ENCODE results near the gene CHN1.

The CHN1 gene

DNA sequence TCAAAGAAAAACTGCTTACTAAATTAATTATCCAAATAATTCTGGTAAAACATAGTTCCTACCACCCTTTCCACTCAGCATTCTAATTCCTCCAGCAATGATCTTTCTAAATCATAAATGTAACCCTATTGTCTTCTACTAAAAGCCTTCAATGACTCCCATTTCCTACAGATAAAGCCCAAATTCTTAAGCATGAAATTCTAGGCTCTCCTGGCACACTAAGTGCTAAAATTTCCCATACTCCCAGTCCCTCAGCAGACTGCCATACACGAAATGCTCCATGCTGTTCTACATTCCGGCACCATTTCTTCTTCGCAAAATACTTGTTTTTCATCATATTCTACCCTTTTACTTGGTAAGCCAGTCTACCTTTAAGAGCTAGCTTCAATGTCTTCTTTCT is 96.9 kb downstream of the CHN1 start:
- no peaks in the 10 kb centered on the region for H3K36me3 ChIP-seq (replicated peaks)
- in situ Hi-C loops (cut with HindIII; ENCODE audit: low pct_ligation_motif_present, low sequenced_read_pairs): no loop called here
- no peaks in the 10 kb centered on the region for H3K27me3 ChIP-seq (replicated peaks)
- H3K4me3 ChIP-seq (ENCODE audit: low read depth, low read length): no peak overlapping the region
- no peak for DNase-seq
- H3K27ac ChIP-seq: no peak overlapping the region
- no peak for TF ChIP-seq CTCF (IDR thresholded peaks at IDR 0.05; ENCODE audit: low read depth, low read length, missing control alignments)

DNA sequence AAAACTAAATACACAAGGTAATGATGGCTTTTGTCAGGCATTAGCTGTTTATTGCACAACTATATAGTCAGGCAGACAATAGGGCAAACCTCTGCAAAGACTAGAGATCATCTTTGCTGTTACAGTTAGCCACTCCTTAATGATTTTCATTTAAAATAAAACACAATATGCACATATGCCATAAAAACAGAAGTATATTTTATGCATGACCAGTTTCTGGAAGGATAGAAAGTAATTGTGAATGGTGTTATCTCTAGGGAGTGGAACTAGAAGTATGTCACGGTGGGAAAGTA is 102.0 kb downstream of the CHN1 start:
- H3K36me3 ChIP-seq (replicated peaks): no peaks in the 10 kb centered on the region
- DNase-seq: no peak
- no peaks in the 10 kb centered on the region for H3K27me3 ChIP-seq (replicated peaks)
- H3K4me3 ChIP-seq (ENCODE audit: low read depth, low read length): no peak overlapping the region
- TF ChIP-seq CTCF (IDR thresholded peaks at IDR 0.05; ENCODE audit: low read depth, low read length, missing control alignments): no peak
- in situ Hi-C loops (cut with HindIII; ENCODE audit: low pct_ligation_motif_present, low sequenced_read_pairs): no loop called here
- no peak overlapping the region for H3K27ac ChIP-seq

- Histone ChIP-seq H3K27me3 (replicated peaks) (no peaks in the 10 kb centered on the region), H3K4me3 (ENCODE audit: low read depth, low read length) (no peak overlapping the region), H3K27ac (no peak overlapping the region), H3K36me3 (replicated peaks) (no peaks in the 10 kb centered on the region)
- in situ Hi-C loops (cut with HindIII; ENCODE audit: low pct_ligation_motif_present, low sequenced_read_pairs): no loop called here
- peak; percentile 6 for DNase-seq
- TF ChIP-seq CTCF (IDR thresholded peaks at IDR 0.05; ENCODE audit: low read depth, low read length, missing control alignments): no peak
Observed at GRCh38 chr2:174902506-174903263, 102.5 kb downstream of the CHN1 start.

DNA sequence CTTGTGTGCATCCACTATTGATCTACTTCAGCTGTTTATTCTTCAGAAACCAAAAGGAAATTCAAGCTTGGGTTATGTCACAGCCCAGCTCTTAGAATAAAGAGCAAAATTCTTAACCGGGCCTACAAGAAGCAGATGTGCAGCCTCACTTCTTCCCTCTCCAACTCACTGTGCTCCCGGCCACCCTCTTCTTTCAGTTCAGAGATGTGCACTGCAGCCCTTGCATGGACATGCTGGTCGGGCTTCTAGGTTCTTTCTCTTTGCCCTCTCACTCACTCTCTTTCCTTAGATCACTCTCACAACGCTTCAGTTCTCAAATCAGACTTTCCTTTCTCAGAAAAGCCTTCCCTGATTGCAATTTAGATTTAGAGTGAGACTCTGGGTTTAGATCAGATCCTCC is 104.1 kb downstream of the CHN1 start:
- Histone ChIP-seq H3K27ac (no peak overlapping the region), H3K27me3 (replicated peaks) (no peaks in the 10 kb centered on the region), H3K36me3 (replicated peaks) (no peaks in the 10 kb centered on the region), H3K4me3 (ENCODE audit: low read depth, low read length) (no peak overlapping the region)
- TF ChIP-seq CTCF (IDR thresholded peaks at IDR 0.05; ENCODE audit: low read depth, low read length, missing control alignments): no peak
- in situ Hi-C loops (cut with HindIII; ENCODE audit: low pct_ligation_motif_present, low sequenced_read_pairs): no loop called here
- peak; percentile 6 for DNase-seq

- in situ Hi-C loops (cut with HindIII; ENCODE audit: low pct_ligation_motif_present, low sequenced_read_pairs): no loop called here
- H3K27me3 ChIP-seq (replicated peaks): no peaks in the 10 kb centered on the region
Observed at GRCh38 chr2:174897286-174897685, 107.9 kb downstream of the CHN1 start.

More at GRCh38 chr2:174897286-174897685, 107.9 kb downstream of the CHN1 start:
- no peak for TF ChIP-seq CTCF (IDR thresholded peaks at IDR 0.05; ENCODE audit: low read depth, low read length, missing control alignments)
- H3K36me3 ChIP-seq (replicated peaks): no peaks in the 10 kb centered on the region
- H3K4me3 ChIP-seq (ENCODE audit: low read depth, low read length): no peak overlapping the region
- H3K27ac ChIP-seq: no peak overlapping the region
- no peak for DNase-seq

Data from brain microvascular endothelial cell (primary cell).